WTC11 (cell line): ENCODE measurements around the gene ZNF276.

Experiments
- RORB ChIP-seq: fragments of 250-450 bp; sonication (Bioruptor Pico); IDR thresholded peaks from 2 replicates; pipeline ENCODE4 v1.9.0; 2021; ENCODE audit warnings: mild to moderate bottlenecking
- SP1 ChIP-seq: sonication (generic); formaldehyde crosslinking; conservative IDR thresholded peaks from 2 replicates; pipeline ENCODE4 v1.8.1; 2022; ENCODE audit warnings: missing genetic modification reagents
- TEAD4 ChIP-seq: sonication (generic); formaldehyde crosslinking; IDR thresholded peaks from 2 replicates; pipeline ENCODE4 v1.8.0; 2022; ENCODE audit warnings: mild to moderate bottlenecking, missing genetic modification reagents
- TF ChIP-seq, protein P1 (sequence below): fragments of 200-600 bp; IDR thresholded peaks from 2 replicates; pipeline ENCODE4 v1.8.0; 2022; ENCODE audit warnings: antibody characterized with exemption
- TF ChIP-seq, protein P2 (sequence below): sonication (generic); formaldehyde crosslinking; IDR thresholded peaks from 2 replicates; pipeline ENCODE4 v1.8.0; 2022; ENCODE audit warnings: mild to moderate bottlenecking, missing genetic modification reagents
- TF ChIP-seq, protein P3 (sequence below): sonication (generic); formaldehyde crosslinking; IDR thresholded peaks from 2 replicates; pipeline ENCODE4 v1.8.1; 2023; ENCODE audit warnings: mild to moderate bottlenecking, missing genetic modification reagents

DNA sequence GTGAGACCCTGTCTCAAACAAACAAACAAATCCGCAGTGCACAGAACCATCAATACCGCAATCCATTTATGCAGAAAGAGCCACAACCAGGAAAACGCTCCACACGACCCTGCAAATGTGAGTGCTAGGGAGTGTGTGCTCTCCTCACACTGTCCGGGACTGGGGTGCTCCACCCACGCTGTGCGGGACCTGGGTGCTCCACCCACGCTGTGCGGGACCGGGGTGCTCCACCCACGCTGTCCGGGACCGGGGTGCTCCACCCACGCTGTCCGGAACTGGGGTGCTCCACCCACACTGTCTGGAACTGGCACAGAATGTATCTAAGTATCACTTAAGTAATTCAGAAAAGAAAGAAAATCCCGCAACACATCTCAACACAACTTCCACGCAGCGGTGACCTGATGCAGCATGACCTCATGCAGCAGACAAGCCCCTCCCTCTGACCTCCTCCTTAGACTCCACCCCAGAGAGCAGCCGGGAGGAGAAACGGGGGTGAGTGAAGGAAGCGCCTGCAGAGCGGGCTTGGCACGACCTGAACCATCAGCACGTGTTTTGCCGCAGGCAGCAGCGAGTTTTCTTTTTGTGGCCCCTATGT, 38.5 kb downstream of the ZNF276 start:
- TF ChIP-seq SP1 (CRISPR knock-in tag) (no peak), RORB (CRISPR knock-in tag) (no peak), TEAD4 (CRISPR knock-in tag) (no peak)
- TF ChIP-seq, protein P1, sequence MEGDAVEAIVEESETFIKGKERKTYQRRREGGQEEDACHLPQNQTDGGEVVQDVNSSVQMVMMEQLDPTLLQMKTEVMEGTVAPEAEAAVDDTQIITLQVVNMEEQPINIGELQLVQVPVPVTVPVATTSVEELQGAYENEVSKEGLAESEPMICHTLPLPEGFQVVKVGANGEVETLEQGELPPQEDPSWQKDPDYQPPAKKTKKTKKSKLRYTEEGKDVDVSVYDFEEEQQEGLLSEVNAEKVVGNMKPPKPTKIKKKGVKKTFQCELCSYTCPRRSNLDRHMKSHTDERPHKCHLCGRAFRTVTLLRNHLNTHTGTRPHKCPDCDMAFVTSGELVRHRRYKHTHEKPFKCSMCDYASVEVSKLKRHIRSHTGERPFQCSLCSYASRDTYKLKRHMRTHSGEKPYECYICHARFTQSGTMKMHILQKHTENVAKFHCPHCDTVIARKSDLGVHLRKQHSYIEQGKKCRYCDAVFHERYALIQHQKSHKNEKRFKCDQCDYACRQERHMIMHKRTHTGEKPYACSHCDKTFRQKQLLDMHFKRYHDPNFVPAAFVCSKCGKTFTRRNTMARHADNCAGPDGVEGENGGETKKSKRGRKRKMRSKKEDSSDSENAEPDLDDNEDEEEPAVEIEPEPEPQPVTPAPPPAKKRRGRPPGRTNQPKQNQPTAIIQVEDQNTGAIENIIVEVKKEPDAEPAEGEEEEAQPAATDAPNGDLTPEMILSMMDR: no peak
- TF ChIP-seq, protein P2, sequence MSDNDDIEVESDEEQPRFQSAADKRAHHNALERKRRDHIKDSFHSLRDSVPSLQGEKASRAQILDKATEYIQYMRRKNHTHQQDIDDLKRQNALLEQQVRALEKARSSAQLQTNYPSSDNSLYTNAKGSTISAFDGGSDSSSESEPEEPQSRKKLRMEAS: no peak
- TF ChIP-seq, protein P3, sequence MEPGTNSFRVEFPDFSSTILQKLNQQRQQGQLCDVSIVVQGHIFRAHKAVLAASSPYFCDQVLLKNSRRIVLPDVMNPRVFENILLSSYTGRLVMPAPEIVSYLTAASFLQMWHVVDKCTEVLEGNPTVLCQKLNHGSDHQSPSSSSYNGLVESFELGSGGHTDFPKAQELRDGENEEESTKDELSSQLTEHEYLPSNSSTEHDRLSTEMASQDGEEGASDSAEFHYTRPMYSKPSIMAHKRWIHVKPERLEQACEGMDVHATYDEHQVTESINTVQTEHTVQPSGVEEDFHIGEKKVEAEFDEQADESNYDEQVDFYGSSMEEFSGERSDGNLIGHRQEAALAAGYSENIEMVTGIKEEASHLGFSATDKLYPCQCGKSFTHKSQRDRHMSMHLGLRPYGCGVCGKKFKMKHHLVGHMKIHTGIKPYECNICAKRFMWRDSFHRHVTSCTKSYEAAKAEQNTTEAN (CRISPR knock-in tag): no peak
